Smooth muscle cell of the brain vasculature (primary cell): Measurements from ENCODE around the gene USP17L22.
"Not testable (repeated sequence)": the region's sequence is repeated elsewhere in the genome, so short reads cannot be mapped to it uniquely, and the experiment has no call there.

Source experiments
- DNase-seq: peaks from one replicate; pipeline ENCODE4 v3.0.0-alpha.2; 2012; ENCODE audit warnings: low read depth, low spot score

The USP17L22 gene

GRCh38 chr4:9267319-9267718 lies at the start of gene USP17L22:
Gene USP17L22 (plus strand): TSS chr4:9267619. CDS start chr4:9267619, 0 bp downstream.
- not testable (repeated sequence) for DNase-seq

- DNase-seq: not testable (repeated sequence)
Measured at GRCh38 chr4:9219852-9220251, 47.6 kb upstream of the USP17L22 start, which contains the start of gene USP17L12. Gene USP17L12 (plus strand): TSS chr4:9220152. CDS start chr4:9220152, 0 bp downstream.

GRCh38 chr4:9224596-9224995 lies 42.8 kb upstream of the USP17L22 start, which contains the start of gene USP17L13:
Gene USP17L13 (plus strand): TSS chr4:9224896. CDS start chr4:9224896, 0 bp downstream.
- DNase-seq: not testable (repeated sequence)

GRCh38 chr4:9230249-9230648 lies 37.2 kb upstream of the USP17L22 start:
- not testable (repeated sequence) for DNase-seq

GRCh38 chr4:9234085-9234484 lies 33.3 kb upstream of the USP17L22 start, which contains the start of gene USP17L15:
Gene USP17L15 (plus strand): TSS chr4:9234385. CDS start chr4:9234385, 0 bp downstream.
- not testable (repeated sequence) for DNase-seq

GRCh38 chr4:9238461-9238860 lies 29.0 kb upstream of the USP17L22 start:
- not testable (repeated sequence) for DNase-seq

GRCh38 chr4:9243579-9243978 lies 23.8 kb upstream of the USP17L22 start, which contains the start of gene USP17L17:
Gene USP17L17 (plus strand): TSS chr4:9243879. CDS start chr4:9243879, 0 bp downstream.
- not testable (repeated sequence) for DNase-seq

- not testable (repeated sequence) for DNase-seq
Measured at GRCh38 chr4:9247953-9248680, 19.3 kb upstream of the USP17L22 start, which contains the start of gene USP17L18. Gene USP17L18 (plus strand): TSS chr4:9248630. CDS start chr4:9248630, 0 bp downstream.

- DNase-seq: not testable (repeated sequence)
Measured at GRCh38 chr4:9253078-9253477, 14.3 kb upstream of the USP17L22 start, which contains the start of gene USP17L19. Gene USP17L19 (plus strand): TSS chr4:9253378. CDS start chr4:9253378, 0 bp downstream.

- DNase-seq: not testable (repeated sequence)
Measured at GRCh38 chr4:9257824-9258223, 9.6 kb upstream of the USP17L22 start, which contains the start of gene USP17L20. Gene USP17L20 (plus strand): TSS chr4:9258124. CDS start chr4:9258124, 0 bp downstream.

GRCh38 chr4:9262572-9262971 lies 4.8 kb upstream of the USP17L22 start, which contains the start of gene USP17L21:
Gene USP17L21 (plus strand): TSS chr4:9262872. CDS start chr4:9262872, 0 bp downstream.
- not testable (repeated sequence) for DNase-seq

- DNase-seq: not testable (repeated sequence)
Measured at GRCh38 chr4:9271719-9272118, 4.3 kb downstream of the USP17L22 start.
